ENCODE measurements around the gene GPR153.
"Not testable (repeated sequence)": the region's sequence is repeated elsewhere in the genome, so short reads cannot be mapped to it uniquely, and the experiment has no call there.

The GPR153 gene

GRCh38 chr1:6233376-6233775 lies 27.5 kb downstream of the GPR153 start:
- no peak for DNase-seq (ENCODE audit: low read depth in 2 of 2)

- DNase-seq (ENCODE audit: low read depth in 2 of 2), result no peak
Measured at GRCh38 chr1:6225651-6226050, 35.2 kb downstream of the GPR153 start.

- no peak for DNase-seq (ENCODE audit: low read depth in 2 of 2)
Measured at GRCh38 chr1:6224718-6225117, 36.2 kb downstream of the GPR153 start.

GRCh38 chr1:6223617-6224016 lies 37.3 kb downstream of the GPR153 start:
- DNase-seq (ENCODE audit: low read depth in 2 of 2), result no peak

GRCh38 chr1:6222636-6223035 lies 38.3 kb downstream of the GPR153 start:
- no peak for DNase-seq (ENCODE audit: low read depth in 2 of 2)

- DNase-seq (ENCODE audit: low read depth in 2 of 2), result no peak
Measured at GRCh38 chr1:6221210-6221784, 39.6 kb downstream of the GPR153 start.

GRCh38 chr1:6220236-6220635 lies 40.7 kb downstream of the GPR153 start:
- DNase-seq (ENCODE audit: low read depth in 2 of 2), result no peak

GRCh38 chr1:6219641-6220040 lies 41.3 kb downstream of the GPR153 start:
- DNase-seq (ENCODE audit: low read depth in 2 of 2), result not testable (repeated sequence)

- DNase-seq (ENCODE audit: low read depth in 2 of 2), result no peak
Measured at GRCh38 chr1:6218375-6219164, 42.3 kb downstream of the GPR153 start.

- DNase-seq (ENCODE audit: low read depth in 2 of 2), result no peak
Measured at GRCh38 chr1:6212193-6212959, 48.5 kb downstream of the GPR153 start.

GRCh38 chr1:6211731-6212130 lies 49.2 kb downstream of the GPR153 start:
- no peak for DNase-seq (ENCODE audit: low read depth in 2 of 2)

- DNase-seq (ENCODE audit: low read depth in 2 of 2), result no peak
Measured at GRCh38 chr1:6210591-6211355, 50.1 kb downstream of the GPR153 start.

- DNase-seq (ENCODE audit: low read depth in 2 of 2), result no peak
Measured at GRCh38 chr1:6209661-6210580, 51.0 kb downstream of the GPR153 start.

GRCh38 chr1:6208723-6209660 lies 51.9 kb downstream of the GPR153 start:
- no peak for DNase-seq (ENCODE audit: low read depth in 2 of 2)

- DNase-seq (ENCODE audit: low read depth in 2 of 2), result no peak
Measured at GRCh38 chr1:6207921-6208320, 53.0 kb downstream of the GPR153 start.

- no peak for DNase-seq (ENCODE audit: low read depth in 2 of 2)
Measured at GRCh38 chr1:6207075-6207885, 53.6 kb downstream of the GPR153 start.

GRCh38 chr1:6206520-6206855 lies 54.4 kb downstream of the GPR153 start:
- no peak for DNase-seq (ENCODE audit: low read depth in 2 of 2)

GRCh38 chr1:6205849-6206519 lies 54.9 kb downstream of the GPR153 start, which contains the start of gene RNF207:
Gene RNF207, plus strand, starts transcription at chr1:6206119. Its CDS starts 417 bp downstream, at chr1:6206536.
- DNase-seq (ENCODE audit: low read depth in 2 of 2), result peak; percentile 12 to 29
